ENCODE data around the gene SELENOH.
A peak's percentile ranks its signal among the peaks of the same experiment; 100 is the strongest.
"Not testable (repeated sequence)": the region's sequence is repeated elsewhere in the genome, so short reads cannot be mapped to it uniquely, and the experiment has no call there.

Gene SELENOH, protein sequence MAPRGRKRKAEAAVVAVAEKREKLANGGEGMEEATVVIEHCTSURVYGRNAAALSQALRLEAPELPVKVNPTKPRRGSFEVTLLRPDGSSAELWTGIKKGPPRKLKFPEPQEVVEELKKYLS

DNA sequence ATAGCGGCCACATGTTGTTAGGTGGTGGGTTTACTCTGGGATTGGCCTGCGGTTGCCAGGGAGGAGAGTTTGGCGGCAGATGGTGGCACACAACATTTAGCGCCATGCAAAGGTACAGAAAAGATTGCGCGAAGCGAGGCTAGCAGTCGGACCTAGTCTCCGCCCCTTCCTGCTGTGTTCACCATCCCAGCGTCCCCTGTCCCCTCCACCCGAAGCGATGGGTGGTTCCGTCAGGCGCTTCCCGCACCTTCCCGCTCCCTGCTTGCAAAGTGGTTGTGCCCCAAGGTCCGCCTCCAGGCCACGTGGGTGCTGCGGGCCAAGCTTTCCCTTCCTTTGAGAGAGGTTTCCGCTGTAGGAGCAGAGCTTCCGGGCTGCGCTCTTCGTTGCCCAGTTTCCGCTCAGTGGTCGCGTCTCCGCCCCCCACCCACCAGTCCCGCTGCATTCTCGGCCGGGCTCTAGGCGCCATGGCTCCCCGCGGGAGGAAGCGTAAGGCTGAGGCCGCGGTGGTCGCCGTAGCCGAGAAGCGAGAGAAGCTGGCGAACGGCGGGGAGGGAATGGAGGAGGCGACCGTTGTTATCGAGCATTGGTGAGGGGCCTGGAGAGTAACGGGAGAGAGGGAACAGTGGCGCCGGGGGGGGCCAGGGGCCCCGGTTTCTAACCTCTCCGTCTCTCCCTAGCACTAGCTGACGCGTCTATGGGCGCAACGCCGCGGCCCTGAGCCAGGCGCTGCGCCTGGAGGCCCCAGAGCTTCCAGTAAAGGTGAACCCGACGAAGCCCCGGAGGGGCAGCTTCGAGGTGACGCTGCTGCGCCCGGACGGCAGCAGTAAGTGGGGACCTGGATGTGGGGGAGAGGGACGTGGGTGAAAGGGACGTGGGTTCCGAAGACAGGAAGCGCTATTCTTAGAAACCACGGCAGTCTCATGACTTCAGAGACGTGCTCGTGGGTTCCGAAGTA is at the start of gene SELENOH:
Gene SELENOH, plus strand, starts transcription at position 360 of the 955 bp plus-strand sequence. Its CDS starts 105 bp downstream, at position 465.
- peak; percentile 98 for DNase-seq

DNA sequence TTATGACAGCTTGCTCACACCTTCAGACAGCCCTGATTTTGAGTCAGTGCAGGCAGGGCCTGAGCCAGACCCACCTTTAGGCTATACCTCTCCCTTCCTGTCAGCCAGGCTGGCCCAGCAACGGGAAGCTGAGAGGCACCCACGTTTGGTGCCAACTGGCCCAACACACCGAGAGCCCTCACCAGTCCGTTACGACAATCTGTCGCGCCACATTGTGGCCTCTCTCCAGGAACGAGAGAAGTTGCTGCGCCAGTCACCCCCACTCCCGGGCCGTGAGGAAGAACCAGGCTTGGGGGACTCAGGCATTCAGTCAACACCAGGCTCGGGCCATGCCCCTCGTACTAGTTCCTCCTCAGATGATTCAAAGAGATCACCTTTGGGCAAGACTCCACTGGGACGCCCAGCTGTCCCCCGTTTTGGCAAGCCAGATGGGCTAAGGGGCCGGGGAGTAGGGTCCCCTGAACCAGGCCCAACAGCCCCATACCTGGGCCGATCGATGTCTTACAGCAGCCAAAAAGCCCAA is 42.4 kb upstream of the SELENOH start:
- DNase-seq: no peak

DNA sequence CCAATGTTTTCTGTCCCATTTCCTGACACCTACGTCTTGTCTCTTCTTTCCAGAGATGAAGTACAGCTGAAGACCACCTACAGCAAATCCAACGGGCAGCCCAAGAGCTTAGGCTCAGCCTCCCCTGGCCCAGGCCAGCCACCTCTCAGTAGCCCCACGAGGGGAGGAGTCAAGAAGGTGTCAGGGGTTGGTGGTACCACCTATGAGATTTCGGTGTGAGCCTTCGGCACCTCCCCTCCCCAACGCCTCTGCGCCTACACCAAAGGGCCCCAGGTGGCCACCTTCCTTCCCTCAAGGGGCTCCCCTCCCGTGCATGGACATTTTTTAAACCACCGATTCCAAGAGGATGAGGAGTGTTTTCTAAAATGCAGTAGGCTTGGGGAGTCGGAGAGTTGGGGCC is 41.5 kb upstream of the SELENOH start:
- no peak for DNase-seq

DNA sequence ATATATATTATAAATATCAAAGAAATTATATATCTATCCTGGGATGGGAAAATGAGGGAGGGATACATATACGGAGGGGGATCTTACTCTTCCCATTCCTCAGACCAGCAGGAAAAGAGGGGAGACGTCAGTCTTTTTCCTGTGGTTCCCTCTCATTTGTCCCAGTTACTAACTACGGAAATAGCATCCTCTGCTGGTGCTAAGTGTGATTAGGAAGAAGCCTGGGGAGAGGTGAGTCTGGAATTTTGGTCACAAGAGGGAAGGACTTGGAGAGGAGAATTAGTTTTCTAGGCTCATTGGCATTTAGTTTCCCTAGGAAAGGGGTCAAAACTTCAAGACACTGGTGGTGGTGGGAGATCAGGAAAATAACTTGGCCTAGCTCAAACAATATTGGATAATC is 40.9 kb upstream of the SELENOH start:
- no peak for DNase-seq

DNA sequence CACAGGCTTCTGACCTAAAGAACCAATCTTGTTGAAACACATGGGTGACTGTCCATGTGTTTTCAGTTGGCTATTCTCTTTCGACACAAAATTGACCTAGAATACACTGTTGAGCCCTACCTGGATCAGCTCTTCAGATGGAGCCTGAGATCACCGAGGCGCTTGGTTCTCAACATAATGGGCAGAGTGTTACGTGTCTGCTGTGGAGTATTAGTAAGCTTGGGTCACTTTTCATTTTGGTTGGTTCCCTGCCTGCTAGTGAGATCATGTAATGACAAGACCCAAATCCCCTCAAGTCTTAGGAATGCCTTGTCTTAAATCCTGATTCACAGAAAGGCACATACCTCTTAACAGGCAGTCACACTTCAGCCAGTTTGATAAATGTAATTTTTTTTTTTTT is 38.0 kb upstream of the SELENOH start:
- no peak for DNase-seq

DNA sequence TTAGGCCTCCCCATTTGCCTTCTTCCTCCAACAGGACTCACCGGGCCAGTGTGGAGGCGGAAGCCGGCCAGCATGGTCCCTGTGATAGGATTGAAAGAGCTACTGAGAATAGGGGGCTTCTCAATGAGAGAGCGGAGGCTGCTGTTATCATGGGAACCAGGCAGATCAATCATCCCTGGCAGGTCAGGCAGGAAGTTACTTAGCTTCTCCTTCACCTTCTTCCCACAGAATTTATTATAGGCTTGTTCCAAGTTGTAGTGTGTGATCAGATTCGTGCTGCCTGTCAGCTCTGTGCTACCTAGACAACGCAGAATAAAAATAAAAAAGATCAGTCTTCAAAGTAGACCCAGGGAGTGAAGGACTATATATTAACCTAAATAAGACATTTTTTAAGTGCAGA is 36.4 kb upstream of the SELENOH start:
- DNase-seq: no peak

DNA sequence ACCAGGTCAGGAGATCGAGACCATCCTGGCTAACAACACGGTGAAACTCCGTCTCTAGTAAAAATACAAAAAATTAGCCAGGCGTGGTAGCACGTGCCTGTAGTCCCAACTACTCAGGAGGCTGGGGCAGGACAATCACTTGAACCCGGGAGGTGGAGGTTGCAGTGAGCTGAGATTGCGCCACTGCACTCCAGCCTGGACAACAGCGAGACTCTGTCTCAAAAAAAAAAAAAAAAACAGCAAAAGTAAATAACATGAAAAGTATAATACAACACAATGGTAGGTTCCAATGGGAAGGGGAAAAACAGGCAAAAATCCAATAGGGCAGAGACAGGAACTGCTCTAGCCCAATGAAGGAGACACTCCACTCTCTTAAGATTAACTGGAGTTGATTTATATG is 35.9 kb upstream of the SELENOH start:
- DNase-seq: not testable (repeated sequence)

DNA sequence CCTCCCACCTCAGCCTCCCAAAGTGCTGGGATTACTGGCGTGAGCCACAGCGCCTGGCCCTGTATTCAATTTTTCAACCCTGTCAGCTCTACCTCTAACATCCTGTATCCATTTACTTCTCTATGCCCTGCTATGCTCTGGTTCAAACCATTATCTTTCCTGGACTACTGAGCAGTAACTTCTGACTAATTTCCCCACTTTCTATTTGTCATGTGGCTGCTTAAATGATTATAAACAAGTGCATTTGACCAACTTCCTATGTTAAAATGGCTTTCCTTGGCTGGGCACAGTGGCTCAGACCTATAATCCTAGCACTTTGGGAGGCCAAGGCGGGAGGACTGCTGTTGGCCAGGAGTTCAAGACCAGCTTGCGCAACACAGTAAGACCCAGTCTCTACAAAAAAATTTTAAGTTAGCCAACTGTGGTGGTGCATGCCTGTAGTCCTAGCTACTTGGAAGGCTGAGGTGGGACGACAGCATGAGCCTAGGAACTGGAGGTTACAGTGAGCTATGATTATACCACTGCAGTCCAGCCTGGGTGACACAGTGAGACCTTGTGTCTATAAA is 31.4 kb upstream of the SELENOH start:
- no peak for DNase-seq

DNA sequence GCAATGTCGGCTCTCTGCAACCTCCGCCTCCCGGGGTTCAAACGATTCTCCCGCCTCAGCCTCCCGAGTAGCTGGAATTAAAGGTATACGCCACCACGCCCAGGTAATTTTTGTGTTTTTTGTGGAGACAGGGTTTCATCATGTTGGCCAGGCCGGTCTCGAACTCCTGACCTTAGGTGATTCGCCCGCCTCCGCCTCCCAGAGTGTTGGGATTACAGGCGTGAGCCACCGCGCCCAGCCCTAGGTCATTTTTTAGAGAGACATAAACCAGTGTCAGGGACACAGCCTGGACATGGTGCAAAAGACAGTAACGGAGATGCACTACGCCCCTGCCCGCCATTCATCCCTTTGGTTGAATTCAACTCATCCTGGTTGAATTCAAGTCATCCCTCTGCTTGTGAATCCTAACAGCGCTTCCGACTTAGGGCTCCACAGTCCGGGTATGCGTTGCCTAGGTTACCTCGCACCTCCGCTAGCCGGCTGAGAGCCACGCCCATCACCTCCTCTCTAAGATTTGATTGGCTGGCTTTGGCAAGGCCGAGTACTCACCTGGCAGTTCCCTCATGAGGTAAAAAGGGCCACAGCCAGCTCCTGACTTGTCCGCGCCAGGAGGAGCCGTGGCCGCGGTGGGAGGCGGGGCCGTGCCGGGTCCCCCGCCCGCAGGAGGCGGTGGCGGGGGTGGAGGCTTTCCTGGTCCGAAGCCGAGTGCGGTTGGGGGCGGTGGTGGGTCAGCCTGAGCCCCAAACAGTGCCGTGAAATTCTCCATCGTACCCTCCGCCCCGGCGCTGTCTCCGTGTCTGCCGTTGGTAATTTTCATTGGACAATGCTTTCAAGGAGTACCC is 29.7 kb upstream of the SELENOH start, which contains the start of gene MED19:
Gene MED19, minus strand, starts transcription at position 802 of the 842 bp plus-strand sequence. Its CDS starts 36 bp downstream, at position 766.
- peak; percentile 86 for DNase-seq

DNA sequence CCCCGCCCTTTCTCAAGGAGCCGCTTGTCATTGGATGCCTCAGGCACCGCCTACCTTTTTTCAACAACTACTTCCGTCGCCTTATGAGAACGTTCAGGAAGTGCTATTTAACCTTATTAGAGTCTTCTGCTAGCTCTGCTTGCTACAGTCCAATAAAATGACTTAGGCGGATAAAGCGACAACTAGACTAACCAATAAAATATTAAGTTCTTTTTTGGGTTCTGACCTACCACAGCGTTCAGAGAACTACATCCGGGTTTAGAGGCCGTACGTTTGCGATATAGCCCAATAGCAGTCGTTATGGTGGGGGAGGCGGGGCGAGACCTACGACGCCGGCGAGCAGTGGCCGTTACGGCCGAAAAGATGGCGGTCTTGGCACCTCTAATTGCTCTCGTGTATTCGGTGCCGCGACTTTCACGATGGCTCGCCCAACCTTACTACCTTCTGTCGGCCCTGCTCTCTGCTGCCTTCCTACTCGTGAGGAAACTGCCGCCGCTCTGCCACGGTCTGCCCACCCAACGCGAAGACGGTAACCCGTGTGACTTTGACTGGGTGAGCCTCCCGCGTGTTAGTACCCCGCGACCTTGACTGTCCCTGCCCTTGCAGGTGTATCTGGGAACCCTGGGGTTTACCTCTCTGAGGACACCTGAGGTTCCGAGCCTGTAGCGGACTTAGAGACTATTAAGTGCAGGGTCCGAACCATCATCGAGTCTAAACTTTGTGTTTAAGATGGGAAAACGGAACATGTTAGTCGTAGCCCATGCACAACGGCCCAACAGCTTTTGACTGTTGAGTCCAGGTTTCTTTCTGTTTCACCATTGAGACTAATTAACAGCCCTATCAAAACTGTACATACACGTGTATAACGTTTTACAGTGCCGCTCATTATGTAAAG is 28.8 kb upstream of the SELENOH start, which contains the start of gene TMX2:
Gene TMX2, plus strand, starts transcription at position 338 of the 895 bp plus-strand sequence. Its CDS starts 26 bp downstream, at position 364.
- DNase-seq: peak; percentile 99

DNA sequence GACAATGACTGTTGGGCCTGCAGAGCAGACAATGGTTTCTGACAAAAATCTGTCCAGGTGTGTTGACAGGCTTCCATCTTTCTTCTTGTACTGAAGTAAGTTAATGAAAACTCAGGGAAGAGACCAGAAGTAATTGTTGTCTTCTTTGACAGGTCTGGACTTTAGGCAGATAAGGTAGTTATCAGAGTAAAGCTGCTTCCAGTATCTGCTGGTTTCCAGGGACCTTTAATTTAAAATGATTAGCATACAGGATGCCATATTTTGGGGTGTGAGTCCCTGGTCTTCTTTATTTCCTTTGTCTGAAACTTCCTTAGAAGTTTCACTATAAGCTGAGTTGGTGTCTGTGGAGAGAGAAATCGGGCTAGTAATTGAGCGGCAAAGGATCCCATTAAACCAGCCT is 27.5 kb upstream of the SELENOH start:
- DNase-seq: no peak

DNA sequence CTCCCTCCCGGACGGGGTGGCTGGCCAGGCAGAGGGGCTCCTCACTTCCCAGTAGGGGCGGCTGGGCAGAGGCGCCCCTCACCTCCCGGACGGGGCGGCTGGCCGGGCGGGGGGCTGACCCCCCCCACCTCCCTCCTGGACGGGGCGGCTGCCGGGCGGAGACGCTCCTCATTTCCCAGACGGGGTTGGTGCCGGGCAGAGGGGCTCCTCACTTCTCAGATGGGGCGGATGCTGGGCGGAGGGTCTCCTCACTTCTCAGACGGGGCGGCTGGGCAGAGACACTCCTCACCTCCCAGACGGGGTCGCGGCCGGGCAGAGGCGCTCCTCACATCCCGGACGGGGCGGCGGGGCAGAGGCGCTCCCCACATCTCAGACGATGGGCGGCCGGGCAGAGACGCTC is 24.6 kb upstream of the SELENOH start:
- not testable (repeated sequence) for DNase-seq

DNA sequence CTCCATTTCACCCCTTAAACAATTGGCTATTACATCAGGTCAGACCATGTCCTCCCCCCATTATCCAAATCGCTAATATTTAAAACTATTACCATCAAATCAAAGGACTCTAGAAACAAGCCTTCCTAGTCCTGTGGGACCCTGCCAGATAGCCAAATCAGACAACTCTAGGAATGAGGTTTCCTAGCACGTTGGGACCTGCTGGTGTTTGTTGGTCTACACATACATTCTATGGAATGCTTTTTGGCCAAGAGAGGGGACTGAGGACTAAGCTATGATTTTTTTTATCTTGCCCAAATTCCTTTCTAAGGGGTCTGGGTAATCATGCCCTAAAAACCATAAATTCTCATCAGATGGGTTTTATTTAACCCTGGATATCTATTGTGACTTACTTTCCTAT is 14.1 kb upstream of the SELENOH start:
- no peak for DNase-seq

DNA sequence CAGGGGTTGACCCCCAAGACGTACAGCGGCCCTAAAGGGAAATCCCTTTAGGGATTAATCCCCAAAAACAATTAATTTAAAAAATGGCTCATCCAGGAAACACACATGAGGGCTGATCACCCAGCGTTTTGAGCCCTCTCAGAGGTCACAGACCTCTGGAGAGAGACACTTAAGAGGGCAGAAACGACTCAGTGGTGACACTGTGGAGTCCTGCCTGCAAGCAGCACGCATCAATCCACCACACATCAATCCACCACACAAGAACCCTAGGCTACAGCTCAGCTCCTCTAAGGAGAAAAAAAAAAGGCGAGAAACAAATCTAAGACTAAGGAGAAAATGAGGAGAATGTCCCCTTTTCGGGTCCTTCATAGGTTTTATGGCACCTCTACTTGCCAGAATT is 12.5 kb upstream of the SELENOH start:
- no peak for DNase-seq

DNA sequence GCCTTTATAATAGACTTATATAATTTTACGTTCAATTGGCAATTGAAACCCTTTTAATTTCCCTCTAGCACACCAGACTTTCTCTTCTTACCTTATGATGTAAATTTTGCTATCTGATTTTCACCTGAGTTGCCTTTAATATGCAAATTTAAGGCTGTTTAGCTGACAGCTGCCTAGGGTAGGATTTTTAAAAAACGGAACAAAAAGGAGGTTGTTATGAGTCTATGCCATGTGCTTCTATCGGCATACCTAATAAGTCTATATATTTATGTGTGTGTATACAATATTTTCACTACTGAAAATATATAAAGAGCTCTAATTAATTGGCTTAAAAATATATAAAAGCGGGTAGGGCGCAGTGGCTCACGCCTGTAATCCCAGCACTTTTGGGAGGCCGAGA is 11.8 kb upstream of the SELENOH start:
- DNase-seq: no peak

DNA sequence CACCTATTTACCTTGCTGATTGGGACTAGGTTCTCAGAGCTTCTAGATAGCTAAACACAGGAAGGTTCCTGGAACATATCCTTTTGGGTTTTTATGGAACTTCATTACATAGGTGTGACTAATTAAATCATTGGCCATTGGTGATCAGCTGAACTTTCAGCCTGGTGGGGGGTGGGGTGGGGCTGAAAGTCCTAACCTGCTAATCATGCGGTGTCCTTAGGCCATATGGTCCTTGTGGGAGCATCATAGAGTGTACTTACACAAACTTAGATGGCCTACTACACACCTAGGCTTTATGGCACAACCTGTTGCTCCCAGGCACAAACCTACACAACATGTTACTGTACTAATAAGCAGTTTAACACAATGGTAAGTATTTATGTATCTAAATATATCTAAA is 8.6 kb upstream of the SELENOH start:
- no peak for DNase-seq

DNA sequence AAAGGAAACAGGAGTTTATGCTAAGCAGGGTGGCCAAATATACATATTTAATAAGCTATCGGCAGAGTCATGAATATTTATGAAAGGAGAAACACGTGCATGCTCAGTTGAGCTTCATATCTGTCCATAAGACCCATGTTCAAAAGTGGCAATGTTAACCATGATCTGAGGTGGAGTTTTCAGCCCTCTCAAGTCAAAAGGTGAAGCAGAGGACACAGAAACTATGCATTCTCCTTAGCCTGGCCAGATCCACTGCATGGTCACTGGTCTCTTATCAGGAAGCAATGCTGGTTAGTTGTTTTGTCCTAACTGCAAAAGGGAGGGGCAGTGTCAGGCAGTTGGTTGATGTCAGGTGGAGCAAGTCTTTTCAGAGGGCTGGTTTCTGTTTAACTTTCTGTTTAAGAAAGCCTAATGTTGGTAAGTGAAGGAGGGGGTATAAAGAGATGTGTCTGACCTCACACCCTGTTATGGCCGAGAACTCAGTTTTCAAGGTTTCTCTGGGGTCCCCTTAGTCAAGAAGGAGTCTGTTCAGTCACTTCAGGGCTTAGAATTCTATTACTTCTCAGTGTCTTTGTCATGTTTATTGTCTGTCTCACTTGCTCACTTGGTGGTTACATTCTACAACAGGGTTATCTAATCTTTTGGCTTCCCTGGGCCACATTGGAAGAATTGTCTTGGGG is 5.5 kb upstream of the SELENOH start:
- DNase-seq: no peak

DNA sequence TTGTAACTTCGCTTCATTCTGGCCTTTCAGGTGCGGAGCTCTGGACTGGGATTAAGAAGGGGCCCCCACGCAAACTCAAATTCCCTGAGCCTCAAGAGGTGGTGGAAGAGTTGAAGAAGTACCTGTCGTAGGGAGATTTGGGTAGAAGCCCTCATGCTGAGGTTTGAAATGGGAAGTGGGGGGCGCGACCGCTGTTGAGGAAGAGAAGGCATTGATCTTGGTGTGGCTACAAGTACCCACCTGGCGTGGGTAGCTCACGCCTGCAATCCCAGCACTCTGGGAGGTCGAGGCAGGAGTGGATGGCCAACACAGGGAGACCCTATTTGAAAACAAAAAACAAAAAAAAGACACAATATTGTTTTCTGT is 779 bp downstream of the SELENOH start:
- DNase-seq: no peak

DNA sequence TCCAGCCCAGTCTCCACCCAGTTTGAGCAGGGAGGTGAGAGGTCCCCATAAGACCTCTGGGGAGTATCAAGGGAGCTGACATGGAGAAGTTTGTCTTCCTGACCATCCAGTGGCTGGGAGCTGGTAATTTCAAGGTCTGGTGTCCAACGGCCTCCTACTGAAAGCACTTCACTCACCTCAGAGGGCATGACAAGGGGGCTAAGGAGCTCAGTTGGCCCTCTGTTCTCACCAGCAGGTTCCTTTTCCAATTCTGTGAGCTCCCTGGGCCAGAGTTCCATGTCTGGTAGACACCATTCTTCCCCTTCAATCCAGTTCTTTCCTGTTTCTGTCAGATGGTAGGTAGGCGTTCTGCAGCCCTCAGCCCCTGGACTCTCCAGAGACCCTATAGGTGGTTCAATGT is 3.1 kb downstream of the SELENOH start:
- no peak for DNase-seq

DNA sequence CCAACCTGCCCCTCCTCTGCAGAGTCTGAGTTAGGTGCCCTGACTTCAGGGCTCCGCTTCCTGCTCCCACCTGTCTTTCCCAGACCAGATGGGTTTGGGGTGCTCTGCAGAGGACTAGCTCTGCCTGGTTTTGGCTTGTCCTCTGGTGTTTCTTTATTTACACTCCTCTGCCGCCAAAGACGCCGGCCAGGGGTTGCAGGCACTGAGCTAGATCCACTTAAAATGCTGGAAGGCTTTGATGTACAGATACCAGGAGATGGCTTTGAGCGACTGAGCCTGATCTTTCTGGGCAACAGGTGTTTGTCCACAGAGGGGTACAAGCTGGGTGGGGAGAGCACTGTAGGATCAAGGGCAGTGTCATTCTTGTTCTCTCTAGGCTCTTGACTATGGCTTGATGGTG is 3.9 kb downstream of the SELENOH start:
- DNase-seq: no peak

DNA sequence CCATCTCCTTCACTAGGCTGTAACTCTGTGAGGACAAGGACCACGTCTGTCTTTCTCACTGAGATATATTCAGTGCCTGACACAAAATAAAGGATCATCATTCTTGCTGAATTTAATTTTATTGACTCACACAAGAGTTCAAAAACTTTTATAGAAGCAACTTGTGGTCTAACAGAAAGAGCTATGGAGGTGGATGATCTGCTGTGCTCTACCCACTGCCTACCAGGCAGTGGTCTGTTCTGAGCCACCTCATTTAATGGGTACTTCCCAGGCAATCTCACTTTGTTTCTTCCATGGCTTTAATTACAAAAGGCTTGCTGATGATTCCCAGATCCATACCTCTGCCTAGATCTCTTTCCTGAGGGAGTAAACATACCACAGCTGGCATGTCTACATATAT is 5.6 kb downstream of the SELENOH start:
- no peak for DNase-seq
